HepG2 (cell line): ENCODE measurements around the gene NOL12. TPM values are rescaled to one million over a fixed set of nuclear protein-coding genes. Genes with fewer than 3 reads are reported as not detected.

Experiments
- CEBPB ChIP-seq: IDR thresholded peaks from 2 replicates; pipeline ENCODE4 v1.6.1; 2011; ENCODE audit warnings: low read depth, low read length, improper control_type of control experiment, borderline replicate concordance
- MXI1 ChIP-seq: IDR thresholded peaks from 3 replicates; pipeline ENCODE4 v1.6.1; 2012; ENCODE audit warnings: low read depth, low read length, inconsistent platforms, borderline replicate concordance
- NFAT5 ChIP-seq: sonication (generic); formaldehyde crosslinking; IDR thresholded peaks from 2 replicates; pipeline ENCODE4 v1.4.0; 2020; ENCODE audit warnings: missing genetic modification reagents
- NFKBIZ ChIP-seq: IDR thresholded peaks from 2 replicates; pipeline ENCODE4 v1.6.1; 2018; ENCODE audit warnings: missing genetic modification reagents, missing compliant biosample characterization
- NFYC ChIP-seq: IDR thresholded peaks from 2 replicates; pipeline ENCODE4 v1.6.1; 2016; ENCODE audit warnings: missing genetic modification reagents, missing compliant biosample characterization
- PAX8 ChIP-seq: sonication (generic); formaldehyde crosslinking; IDR thresholded peaks from 2 replicates; pipeline ENCODE4 v1.8.0; 2022; ENCODE audit warnings: mild to moderate bottlenecking, missing genetic modification reagents, borderline replicate concordance
- POGK ChIP-seq: sonication (generic); formaldehyde crosslinking; conservative IDR thresholded peaks from 2 replicates; pipeline ENCODE4 v1.8.0; 2022; ENCODE audit warnings: mild to moderate bottlenecking, moderate library complexity, missing genetic modification reagents
- POLR2A ChIP-seq, 2 experiments: IDR thresholded peaks; 2 replicates each; pipeline ENCODE4 v1.6.1; 2011; ENCODE audit warnings: low read depth in 2 of 2, low read length in 2 of 2, mild to moderate bottlenecking in 1 of 2, moderate library complexity in 1 of 2; ENCODE audit not compliant: insufficient read depth in 1 of 2
- SALL2 ChIP-seq: sonication (generic); formaldehyde crosslinking; IDR thresholded peaks from 2 replicates; pipeline ENCODE4 v1.8.1; 2023; ENCODE audit warnings: mild to moderate bottlenecking, missing genetic modification reagents, inconsistent platforms
- SMARCC2 ChIP-seq: fragments of 450-650 bp; IDR thresholded peaks from 2 replicates; pipeline ENCODE4 v1.6.1; 2017; ENCODE audit warnings: antibody characterized with exemption, mild to moderate bottlenecking
- TFDP2 ChIP-seq: sonication (generic); formaldehyde crosslinking; IDR thresholded peaks from 2 replicates; pipeline ENCODE4 v1.4.0; 2020; ENCODE audit warnings: missing genetic modification reagents
- ZBTB46 ChIP-seq: sonication (generic); formaldehyde crosslinking; IDR thresholded peaks from 2 replicates; pipeline ENCODE4 v1.4.0; 2020; ENCODE audit warnings: mild to moderate bottlenecking, missing genetic modification reagents, borderline replicate concordance
- ZMAT3 ChIP-seq: sonication (generic); formaldehyde crosslinking; conservative IDR thresholded peaks from 2 replicates; pipeline ENCODE4 v1.7.0; 2021; ENCODE audit warnings: missing genetic modification reagents
- ZNF556 ChIP-seq: sonication (generic); formaldehyde crosslinking; IDR thresholded peaks from 2 replicates; pipeline ENCODE4 v1.4.0; 2020; ENCODE audit warnings: mild to moderate bottlenecking, missing genetic modification reagents, borderline replicate concordance
- ZNF678 ChIP-seq: sonication (generic); formaldehyde crosslinking; IDR thresholded peaks from 2 replicates; pipeline ENCODE4 v1.4.0; 2020; ENCODE audit warnings: mild to moderate bottlenecking, missing genetic modification reagents
- ZNF710 ChIP-seq: sonication (generic); formaldehyde crosslinking; IDR thresholded peaks from 2 replicates; pipeline ENCODE4 v1.5.0; 2020; ENCODE audit warnings: mild to moderate bottlenecking, missing genetic modification reagents, borderline replicate concordance
- ZSCAN31 ChIP-seq: sonication (generic); formaldehyde crosslinking; IDR thresholded peaks from 2 replicates; pipeline ENCODE4 v1.5.0; 2020; ENCODE audit warnings: low read depth, mild to moderate bottlenecking, missing genetic modification reagents
- polyA plus RNA-seq, 8 experiments: library from polyadenylated mRNA; depleted of rRNA in 3 of 8; stranded (reverse) in 7 of 8; unstranded in 1 of 8; fragments of >200 nt; fragmentation: Illumina TruSeq in 4 of 8; extraction: Trizol in 4 of 8; gene quantifications; 2 replicates each; pipeline versions ENCODE4 v1.2.1 to v1.2.3, GENCODE V29; 2011 to 2016; ENCODE audit warnings: low read depth in 4 of 8, missing spikeins in 1 of 8, mixed read lengths in 1 of 8; ENCODE audit not compliant: insufficient read depth in 1 of 8
- total RNA-seq, 5 experiments: library from RNA; depleted of rRNA; stranded (reverse); fragments of >200 nt; fragmentation: Illumina TruSeq; extraction: Trizol; gene quantifications; 2 replicates each; pipeline ENCODE4 v1.2.3, GENCODE V29; 2016; ENCODE audit warnings: low read depth in 1 of 5

Gene NOL12
- total and polyA plus RNA-seq, 2 of the 13 experiments (the other 11 are each of a cell fraction or from before 2014, with no cell fraction given), result 14.3 to 31.4 TPM

GRCh38 chr22:37731804-37732471 is 45.8 kb downstream of the NOL12 start (continued):
- 0 out of 2 replicates have a peak, but pooled peaks have one; percentile 40 for TF ChIP-seq NFKBIZ (CRISPR knock-in tag)
- no peak; the same call in 1 of the 2 replicates for TF ChIP-seq ZSCAN31 (CRISPR knock-in tag)
- no peak for TF ChIP-seq SMARCC2
- 0 out of 2 replicates have a peak, but pooled peaks have one; percentile 30 for TF ChIP-seq ZMAT3 (CRISPR knock-in tag)
- peak; percentile 23 to 33; a peak in 2 of 4 replicates for TF ChIP-seq POLR2A (IDR thresholded peaks at IDR 0.05; ENCODE audit: insufficient read depth in 1 of 2, low read depth in 2 of 2, low read length in 2 of 2)
- TF ChIP-seq ZNF710 (CRISPR knock-in tag), result peak; percentile 27; the same call in 1 of the 2 replicates
- no peak; the same call in 1 of the 2 replicates for TF ChIP-seq TFDP2 (CRISPR knock-in tag)
- no peak for TF ChIP-seq ZBTB46 (CRISPR knock-in tag)
- TF ChIP-seq PAX8 (CRISPR knock-in tag), result no peak
- no peak for TF ChIP-seq ZNF556 (CRISPR knock-in tag)
- no peak for TF ChIP-seq SALL2 (CRISPR knock-in tag)
- TF ChIP-seq ZNF678, result peak; percentile 70; the same call in 1 of the 2 replicates
- TF ChIP-seq MXI1, result peak; percentile 61; the same call in 1 of the 3 replicates
- TF ChIP-seq NFYC, result peak; percentile 80
- TF ChIP-seq CEBPB, result peak; percentile 57; the same call in 1 of the 2 replicates
- TF ChIP-seq NFAT5 (CRISPR knock-in tag), result no peak
- no peak for TF ChIP-seq POGK (CRISPR knock-in tag)
